Hepatocyte (in vitro differentiated cells): Measurements from ENCODE around the gene SURF1. TPM values are rescaled to one million over a fixed set of nuclear protein-coding genes. Genes with fewer than 3 reads are reported as not detected.

Experiments used
- DNase-seq: peaks from one replicate; pipeline ENCODE4 v3.0.0-alpha.2; 2016; ENCODE audit warnings: low spot score
- H2AFZ ChIP-seq: fragments of 200-600 bp; sonication (generic); 2 replicates; pipeline ENCODE4 v1.6.0; 2016; ENCODE audit warnings: antibody characterized with exemption, mild to moderate bottlenecking
- H3K27ac ChIP-seq: fragments of 200-600 bp; sonication (generic); 2 replicates; pipeline ENCODE4 v1.5.1; 2016; ENCODE audit warnings: mild to moderate bottlenecking
- H3K27me3 ChIP-seq: fragments of 200-600 bp; sonication (generic); 2 replicates; pipeline ENCODE4 v1.6.1; 2016
- H3K36me3 ChIP-seq: fragments of 200-600 bp; sonication (generic); replicated peaks from 2 replicates; pipeline ENCODE4 v1.5.1; 2016; ENCODE audit warnings: low read depth; ENCODE audit not compliant: insufficient read depth
- H3K4me1 ChIP-seq: fragments of 200-600 bp; sonication (generic); 2 replicates; pipeline ENCODE4 v1.5.1; 2016; ENCODE audit warnings: mild to moderate bottlenecking, moderate library complexity; ENCODE audit not compliant: insufficient read depth
- H3K4me2 ChIP-seq: fragments of 200-600 bp; sonication (generic); 2 replicates; pipeline ENCODE4 v1.6.0; 2016
- H3K4me3 ChIP-seq: fragments of 200-600 bp; sonication (generic); 2 replicates; pipeline ENCODE4 v1.5.1; 2016; ENCODE audit warnings: mild to moderate bottlenecking
- H3K79me2 ChIP-seq: fragments of 200-600 bp; sonication (generic); 2 replicates; pipeline ENCODE4 v1.6.0; 2017; ENCODE audit warnings: mild to moderate bottlenecking
- H3K9me2 ChIP-seq: fragments of 200-600 bp; sonication (generic); replicated peaks from 2 replicates; pipeline ENCODE4 v1.6.0; 2017; ENCODE audit warnings: mild to moderate bottlenecking; ENCODE audit not compliant: insufficient read depth
- H3K9me3 ChIP-seq: fragments of 200-600 bp; sonication (generic); 2 replicates; pipeline ENCODE4 v1.5.1; 2016; ENCODE audit warnings: low read depth, mild to moderate bottlenecking
- H4K20me1 ChIP-seq: fragments of 200-600 bp; sonication (generic); 2 replicates; pipeline ENCODE4 v1.6.0; 2016; ENCODE audit warnings: mild to moderate bottlenecking; ENCODE audit not compliant: insufficient read depth, poor library complexity, severe bottlenecking
- EZH2 ChIP-seq: fragments of 200-600 bp; sonication (generic); IDR thresholded peaks from 2 replicates; pipeline ENCODE4 v1.6.1; 2016; ENCODE audit warnings: antibody characterized with exemption, mild to moderate bottlenecking, borderline replicate concordance
- EZH2phosphoT487 ChIP-seq: fragments of 200-600 bp; sonication (generic); IDR thresholded peaks from one replicate; pipeline ENCODE4 v1.6.1; 2018; ENCODE audit warnings: antibody characterized with exemption, mild to moderate bottlenecking, low read depth, moderate library complexity; ENCODE audit not compliant: unreplicated experiment, severe bottlenecking
- WGBS: methylation state at CpG from one replicate; pipeline ENCODE4 v1.1.6; 2016; ENCODE audit warnings: low lambda C conversion rate; ENCODE audit errors: missing lambda C conversion rate; 5-methylcytosine and 5-hydroxymethylcytosine counted together
- polyA plus RNA-seq: library from polyadenylated mRNA; unstranded; fragments of >200 nt; fragmentation: Nextera tagmentation; extraction: Ambion mirVana; gene quantifications from 2 replicates; pipeline ENCODE4 v1.2.1, GENCODE V29; 2016
- total RNA-seq: library from RNA; depleted of rRNA; stranded (reverse); fragments of >200 nt; gene quantifications from 2 replicates; pipeline ENCODE4 v1.2.3, GENCODE V29; 2014
- TF ChIP-seq, protein P1 (sequence below): fragments of 200-600 bp; sonication (generic); IDR thresholded peaks from 2 replicates; pipeline ENCODE4 v1.5.1; 2016; ENCODE audit warnings: antibody characterized with exemption, mild to moderate bottlenecking; ENCODE audit not compliant: poor library complexity

SURF1 gene
- total and polyA plus RNA-seq, 2 experiments from 2014 or later = 37.4 to 76.5 TPM

DNA sequence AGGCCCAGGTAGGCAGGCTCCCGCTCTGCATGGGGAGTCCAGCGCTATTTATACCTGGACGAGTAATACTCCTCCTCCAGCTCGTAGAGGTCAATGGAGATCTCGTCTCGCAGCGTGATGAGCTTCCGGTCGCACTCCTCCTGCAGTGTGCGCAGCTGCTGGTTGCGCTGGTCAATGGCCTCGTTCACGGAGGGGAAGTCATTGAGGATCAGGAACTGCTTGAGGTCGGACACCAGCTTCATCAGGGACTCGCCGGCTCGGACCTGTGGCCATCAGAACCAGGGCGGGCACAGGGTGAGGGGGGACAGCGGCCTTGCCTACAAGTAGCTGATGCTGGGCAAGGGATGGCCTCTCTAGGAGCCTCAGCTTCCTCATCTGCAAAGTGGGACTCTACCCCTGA, 12.2 kb downstream of the SURF1 start:
- Histone ChIP-seq H3K4me3 (no peak overlapping the region), H3K9me3 (no peaks in the 10 kb centered on the region), H4K20me1 (peaks cover 4% of the 10 kb centered on the region), H3K9me2 (no peaks in the 10 kb centered on the region), H3K4me1 (peaks cover 2% of the 10 kb centered on the region), H3K36me3 (no peaks in the 10 kb centered on the region), H3K27me3 (no peaks in the 10 kb centered on the region), H3K4me2 (no peak overlapping the region), H3K79me2 (peaks cover 32% of the 10 kb centered on the region), H3K27ac (no peak overlapping the region), H2AFZ (no peak overlapping the region)
- 98% methylated on average over 19 of the region's 19 CpGs for WGBS
- TF ChIP-seq, protein P1, sequence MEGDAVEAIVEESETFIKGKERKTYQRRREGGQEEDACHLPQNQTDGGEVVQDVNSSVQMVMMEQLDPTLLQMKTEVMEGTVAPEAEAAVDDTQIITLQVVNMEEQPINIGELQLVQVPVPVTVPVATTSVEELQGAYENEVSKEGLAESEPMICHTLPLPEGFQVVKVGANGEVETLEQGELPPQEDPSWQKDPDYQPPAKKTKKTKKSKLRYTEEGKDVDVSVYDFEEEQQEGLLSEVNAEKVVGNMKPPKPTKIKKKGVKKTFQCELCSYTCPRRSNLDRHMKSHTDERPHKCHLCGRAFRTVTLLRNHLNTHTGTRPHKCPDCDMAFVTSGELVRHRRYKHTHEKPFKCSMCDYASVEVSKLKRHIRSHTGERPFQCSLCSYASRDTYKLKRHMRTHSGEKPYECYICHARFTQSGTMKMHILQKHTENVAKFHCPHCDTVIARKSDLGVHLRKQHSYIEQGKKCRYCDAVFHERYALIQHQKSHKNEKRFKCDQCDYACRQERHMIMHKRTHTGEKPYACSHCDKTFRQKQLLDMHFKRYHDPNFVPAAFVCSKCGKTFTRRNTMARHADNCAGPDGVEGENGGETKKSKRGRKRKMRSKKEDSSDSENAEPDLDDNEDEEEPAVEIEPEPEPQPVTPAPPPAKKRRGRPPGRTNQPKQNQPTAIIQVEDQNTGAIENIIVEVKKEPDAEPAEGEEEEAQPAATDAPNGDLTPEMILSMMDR = no peak
- TF ChIP-seq EZH2phosphoT487 = no peak
- no peak for TF ChIP-seq EZH2
- no peak for DNase-seq

DNA sequence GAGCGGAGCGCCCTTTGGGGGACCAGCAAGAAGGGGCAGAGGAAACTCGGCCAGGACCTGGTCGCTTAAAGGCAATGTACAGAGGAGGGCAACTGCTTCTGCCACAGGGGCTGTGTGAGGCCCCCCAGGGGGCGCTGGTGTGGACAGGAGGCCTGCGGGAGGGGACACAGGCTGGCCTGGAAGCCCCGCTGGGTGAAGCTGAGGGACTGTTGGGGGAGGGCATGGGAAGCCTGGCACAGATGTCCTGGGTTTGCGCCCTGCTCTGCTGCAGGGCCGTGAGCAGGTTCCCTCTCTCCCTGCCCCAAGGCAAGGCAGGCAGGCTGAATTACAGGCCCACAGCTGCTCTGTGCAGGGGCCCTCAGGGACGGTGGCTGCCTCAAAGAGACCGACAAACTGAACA, 13.7 kb downstream of the SURF1 start:
- H3K4me1 ChIP-seq = no peaks in the 10 kb centered on the region
- no peaks in the 10 kb centered on the region for H4K20me1 ChIP-seq
- H3K9me3 ChIP-seq = no peaks in the 10 kb centered on the region
- no peak overlapping the region for H3K27ac ChIP-seq
- no peaks in the 10 kb centered on the region for H3K27me3 ChIP-seq
- H3K36me3 ChIP-seq = no peaks in the 10 kb centered on the region
- no peak overlapping the region for H2AFZ ChIP-seq
- no peak overlapping the region for H3K4me2 ChIP-seq
- no peak for TF ChIP-seq EZH2
- TF ChIP-seq EZH2phosphoT487 = no peak
- TF ChIP-seq, protein P1 = no peak
- no peak for DNase-seq
- WGBS = 92% methylated on average over 11 of the region's 11 CpGs
- H3K9me2 ChIP-seq = no peaks in the 10 kb centered on the region
- no peak overlapping the region for H3K4me3 ChIP-seq
- H3K79me2 ChIP-seq = peaks cover 22% of the 10 kb centered on the region

DNA sequence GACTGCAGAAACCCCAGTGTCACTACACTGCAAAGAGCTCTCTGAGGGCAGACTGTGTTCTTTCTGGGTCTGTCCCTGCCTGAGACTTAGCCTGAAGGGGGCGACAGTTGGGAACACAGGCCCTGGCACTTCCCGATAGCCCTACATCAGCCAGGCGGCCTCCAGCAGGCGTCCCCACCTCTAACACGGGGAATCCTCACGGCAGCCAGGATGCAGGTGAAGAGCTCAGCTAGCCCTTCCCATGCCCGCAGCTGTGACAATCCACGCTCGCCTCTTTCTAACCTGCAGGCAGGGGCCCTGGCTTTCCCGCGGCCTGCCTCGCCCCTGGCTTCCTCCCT, 14.2 kb downstream of the SURF1 start:
- Histone ChIP-seq H3K79me2 (peaks cover 17% of the 10 kb centered on the region), H3K27ac (no peak overlapping the region), H3K9me3 (no peaks in the 10 kb centered on the region), H2AFZ (no peak overlapping the region), H3K9me2 (no peaks in the 10 kb centered on the region), H3K4me1 (no peaks in the 10 kb centered on the region), H3K4me2 (no peak overlapping the region), H4K20me1 (no peaks in the 10 kb centered on the region), H3K4me3 (no peak overlapping the region), H3K36me3 (no peaks in the 10 kb centered on the region), H3K27me3 (no peaks in the 10 kb centered on the region)
- DNase-seq = no peak
- TF ChIP-seq, protein P1 = no peak
- no peak for TF ChIP-seq EZH2
- TF ChIP-seq EZH2phosphoT487 = no peak
- whole genome bisulfite sequencing = 82% methylated on average over 12 of the region's 12 CpGs
